ENCODE measurements around the gene COBLL1.
A peak's percentile ranks its signal among the peaks of the same experiment; 100 is the strongest.

The COBLL1 gene

DNA sequence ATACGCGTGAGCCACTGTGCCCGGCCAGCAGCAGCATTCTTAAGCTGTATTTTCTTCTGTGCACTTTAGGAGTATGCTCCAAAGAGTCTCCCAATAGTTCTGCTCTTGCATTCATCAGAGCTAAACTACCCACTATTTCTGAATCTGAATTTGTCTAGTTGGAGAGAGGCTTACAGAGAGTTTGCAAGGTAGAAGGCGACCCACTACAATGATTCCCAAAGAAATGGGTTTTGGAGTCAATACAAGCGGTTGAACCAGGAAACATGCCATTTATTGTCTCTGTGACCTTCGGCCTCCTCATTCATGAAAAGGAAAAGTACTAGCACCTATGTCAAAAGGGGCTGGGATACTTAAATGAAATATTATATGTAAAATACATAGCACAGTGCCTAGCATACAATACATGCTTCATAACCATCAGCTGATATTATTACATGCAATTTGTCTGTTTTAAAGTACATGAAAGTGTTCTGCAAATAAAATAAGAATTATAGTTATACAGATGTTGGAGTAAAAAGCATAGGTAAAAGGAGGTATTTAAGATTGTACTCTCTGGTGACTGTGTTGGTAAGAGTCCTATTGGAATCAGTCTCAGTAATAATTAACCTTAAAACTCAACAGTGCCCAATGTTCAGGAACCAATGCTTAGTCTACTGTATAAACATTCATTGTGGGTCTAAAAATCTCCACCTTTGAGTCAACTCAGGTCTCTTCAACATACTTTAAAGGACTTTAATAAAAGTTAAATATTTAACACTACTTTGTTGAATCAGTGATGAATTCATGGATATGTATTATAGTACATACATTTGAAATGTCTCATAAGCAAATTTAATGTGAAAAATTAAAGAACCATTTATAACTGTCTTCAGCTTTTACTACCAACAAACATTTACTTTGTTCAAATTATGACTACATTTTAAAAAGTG, 130.5 kb downstream of the COBLL1 start:
- DNase-seq (ENCODE audit: low spot score), result peak; percentile 97

DNA sequence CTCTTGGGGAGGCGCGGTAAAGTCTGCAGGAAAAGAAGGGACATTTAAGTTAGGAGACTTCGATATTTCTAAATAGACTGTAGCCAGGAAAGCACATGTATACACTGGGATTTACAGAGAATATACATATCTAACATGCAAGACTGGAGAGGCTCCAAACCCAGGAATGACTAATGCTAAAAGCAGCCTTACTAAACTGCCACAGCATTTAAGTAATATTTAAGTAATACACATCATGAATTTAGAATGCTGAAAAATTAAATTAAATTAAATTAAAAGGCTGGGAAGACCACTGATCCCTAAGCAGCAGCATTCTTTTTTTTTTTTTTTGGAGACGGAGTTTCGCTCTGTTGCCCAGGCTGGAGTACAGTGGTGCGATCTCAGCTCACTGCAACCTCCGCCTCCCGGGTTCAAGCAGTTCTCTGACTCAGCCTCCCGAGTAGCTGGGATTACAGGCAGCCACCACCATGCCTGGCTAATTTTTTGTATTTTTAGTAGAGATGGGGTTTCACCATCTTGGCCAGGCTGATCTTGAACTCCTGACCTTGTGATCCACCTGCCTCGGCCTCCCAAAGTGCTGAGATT, 131.3 kb downstream of the COBLL1 start:
- peak; percentile 67 for DNase-seq (ENCODE audit: low spot score)

DNA sequence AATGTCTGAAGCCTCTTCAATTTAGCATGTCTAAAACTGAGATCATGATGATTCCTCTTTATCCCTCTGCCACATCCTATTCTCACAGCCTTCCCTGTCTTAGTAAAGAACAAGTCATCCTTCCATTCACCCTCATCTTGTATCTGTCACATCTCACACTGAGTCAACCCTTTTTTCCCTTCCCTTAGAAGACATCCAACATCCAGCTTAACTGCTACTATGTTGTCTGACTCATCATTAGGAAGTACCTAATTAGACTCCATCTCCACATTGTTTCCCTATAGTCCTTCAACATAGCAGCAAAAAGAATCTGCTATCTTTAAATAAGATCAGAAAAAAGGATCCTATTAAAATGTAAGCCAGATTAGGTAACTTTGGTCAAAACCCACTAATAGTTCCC, 135.1 kb downstream of the COBLL1 start:
- peak; percentile 95 for DNase-seq (ENCODE audit: low spot score)

DNA sequence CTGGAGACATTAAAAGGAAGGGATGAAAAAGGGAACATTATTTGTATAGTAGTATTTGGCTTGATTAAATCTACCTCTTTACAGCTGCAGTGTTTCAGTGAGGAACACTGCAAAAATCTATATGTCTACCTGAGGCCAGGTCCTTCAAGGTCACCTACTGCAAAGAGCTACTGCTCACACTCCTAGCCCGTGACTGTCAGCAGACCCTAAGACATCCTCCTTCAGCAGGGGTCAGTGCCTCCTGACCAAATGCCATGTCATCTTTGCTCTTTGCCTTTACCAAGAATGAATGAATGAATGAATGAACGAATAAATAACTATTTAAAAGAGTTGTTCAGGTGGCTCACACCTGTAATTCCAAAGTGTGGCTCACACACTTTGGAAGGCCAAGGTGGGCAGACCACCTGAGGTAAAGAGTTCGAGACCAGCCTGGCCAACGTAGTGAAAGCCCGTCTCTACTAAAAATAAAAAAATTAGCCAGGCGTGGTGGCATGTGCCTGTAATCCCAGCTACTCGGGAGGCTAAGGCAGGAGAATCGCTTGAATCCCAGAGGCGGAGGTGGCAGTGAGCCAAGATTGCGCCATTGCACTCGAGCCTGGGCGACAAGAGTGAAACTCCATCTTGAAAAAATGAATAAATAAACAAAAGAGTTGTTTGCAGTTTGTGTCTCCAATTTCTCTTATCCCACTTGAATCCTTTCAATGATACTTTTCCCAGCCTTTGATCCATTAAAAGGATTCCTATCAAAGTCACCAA, 136.0 kb downstream of the COBLL1 start:
- DNase-seq (ENCODE audit: low spot score), result no peak

DNA sequence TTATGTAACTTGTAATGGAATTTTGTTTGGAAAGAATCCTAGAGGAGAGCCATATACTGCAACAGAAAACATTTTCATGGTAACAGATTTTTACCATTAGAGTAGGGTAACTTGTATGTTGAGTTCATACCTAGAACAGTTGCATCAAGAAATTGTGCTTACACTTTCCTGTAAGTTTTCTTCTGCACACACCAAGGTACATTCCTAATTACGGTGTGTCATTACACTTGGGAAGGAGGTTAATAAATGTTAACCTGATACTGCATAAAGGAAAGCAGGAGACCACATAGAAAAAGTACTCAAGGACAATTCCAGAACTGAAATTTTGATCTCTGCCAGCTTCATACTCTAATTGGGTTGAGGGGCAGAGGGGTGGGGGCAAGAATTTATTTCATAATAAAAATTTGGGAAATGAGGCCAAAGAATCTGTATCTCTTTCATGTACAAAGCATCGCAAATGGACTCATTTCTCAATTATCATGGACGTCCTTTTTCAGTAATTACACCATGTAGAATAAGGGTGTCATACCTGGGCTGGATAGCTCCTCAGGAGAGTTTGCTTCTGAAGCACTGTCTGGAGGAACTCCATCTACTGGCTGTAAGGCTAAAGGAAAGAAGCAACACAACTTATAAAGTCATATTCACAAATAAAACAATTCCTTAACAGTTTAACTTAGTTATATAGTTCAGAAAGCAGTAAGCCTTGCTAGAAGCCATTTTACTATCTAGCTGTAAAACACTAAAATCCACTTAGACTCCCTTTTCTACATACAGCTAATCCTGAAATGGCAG, 137.5 kb downstream of the COBLL1 start:
- no peak for DNase-seq (ENCODE audit: low spot score)

DNA sequence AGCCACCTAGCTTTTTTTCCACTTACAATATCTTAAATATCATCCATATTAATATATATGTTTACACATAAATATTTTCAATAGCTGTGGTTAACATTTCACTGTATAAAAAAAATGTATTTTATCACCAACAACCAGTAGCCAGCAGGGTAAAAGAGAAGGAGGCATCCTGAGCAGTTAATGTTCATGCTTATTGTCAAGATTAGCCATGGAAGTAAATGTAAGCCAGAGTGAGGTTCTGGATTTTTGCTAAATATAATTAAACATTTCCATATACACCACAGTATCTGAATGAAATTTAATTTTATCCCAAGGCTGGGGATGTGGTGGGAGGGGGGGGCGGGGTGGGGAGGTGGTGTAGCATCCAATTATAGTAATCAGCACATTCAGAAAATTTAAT, 140.1 kb downstream of the COBLL1 start:
- DNase-seq (ENCODE audit: low spot score), result no peak

DNA sequence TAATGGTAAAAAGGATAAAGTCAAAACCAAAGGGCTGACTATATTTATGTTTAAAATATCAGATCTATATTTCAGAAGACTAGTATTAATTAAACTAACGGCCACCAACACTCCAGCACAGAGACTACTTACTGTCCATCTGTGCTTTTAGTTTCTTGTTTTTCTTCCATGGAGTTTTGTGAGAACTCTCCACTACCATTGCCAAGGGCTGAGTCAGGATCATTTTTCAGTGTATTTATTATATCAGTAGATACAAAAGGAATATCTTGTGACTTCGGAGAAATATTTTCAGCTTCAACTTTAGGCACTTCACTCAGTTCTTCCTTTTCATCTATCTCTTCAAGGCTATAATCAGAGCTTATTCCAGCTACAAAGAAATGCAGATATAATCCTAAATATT, 141.2 kb downstream of the COBLL1 start:
- no peak for DNase-seq (ENCODE audit: low spot score)

DNA sequence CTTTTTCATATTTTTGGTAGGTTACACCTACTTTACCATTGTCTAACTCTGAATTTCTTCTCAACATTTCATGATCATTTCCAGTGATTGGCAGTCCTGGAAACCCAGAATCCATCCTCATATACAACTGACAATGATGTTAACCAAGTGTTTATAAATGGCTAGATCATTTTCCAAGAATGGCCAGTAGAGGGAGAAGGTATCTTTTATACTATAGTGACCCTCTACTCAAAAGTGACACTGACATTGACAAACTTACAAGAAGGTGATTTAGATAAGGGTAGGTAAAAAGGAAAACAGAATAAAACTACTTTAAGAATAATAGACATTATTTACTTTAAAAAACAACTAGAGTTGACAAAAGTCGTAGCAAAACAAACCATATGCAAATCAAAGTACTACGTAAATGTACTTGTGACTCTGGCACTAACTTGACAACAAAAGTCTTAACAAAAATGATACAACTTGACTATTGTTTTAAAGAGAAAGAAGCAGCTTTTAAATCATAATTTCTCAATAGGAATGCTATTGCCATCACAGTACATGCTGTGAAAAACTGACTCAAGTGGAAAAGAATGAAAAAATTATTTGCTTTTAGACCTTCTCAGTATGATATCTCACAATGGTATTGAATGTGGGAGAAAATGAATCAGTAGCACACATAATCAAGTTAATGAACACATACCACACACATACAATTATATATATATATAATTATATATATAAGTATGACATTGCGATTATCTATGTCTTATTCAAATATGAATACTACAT, 143.7 kb downstream of the COBLL1 start:
- peak; percentile 37 for DNase-seq (ENCODE audit: low spot score)

DNA sequence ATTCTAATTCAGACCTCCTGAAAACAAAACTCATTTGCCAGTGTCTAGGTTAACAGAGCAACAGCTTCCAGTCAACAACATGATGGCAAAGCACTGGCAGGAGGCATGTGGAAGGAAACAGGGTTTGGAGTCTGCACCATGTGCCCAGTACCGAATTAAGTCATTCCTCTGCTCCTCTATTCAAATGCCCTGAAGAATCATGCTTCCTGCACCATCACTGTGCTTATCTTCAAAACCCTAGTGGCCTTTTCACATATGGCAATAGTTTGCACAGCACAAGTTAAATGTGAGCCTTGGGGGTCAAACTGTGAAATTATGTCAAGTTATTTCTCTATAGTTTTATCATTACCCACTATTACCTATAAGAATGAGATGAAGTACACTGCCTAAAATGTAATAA, 145.0 kb downstream of the COBLL1 start:
- DNase-seq (ENCODE audit: low spot score), result no peak

DNA sequence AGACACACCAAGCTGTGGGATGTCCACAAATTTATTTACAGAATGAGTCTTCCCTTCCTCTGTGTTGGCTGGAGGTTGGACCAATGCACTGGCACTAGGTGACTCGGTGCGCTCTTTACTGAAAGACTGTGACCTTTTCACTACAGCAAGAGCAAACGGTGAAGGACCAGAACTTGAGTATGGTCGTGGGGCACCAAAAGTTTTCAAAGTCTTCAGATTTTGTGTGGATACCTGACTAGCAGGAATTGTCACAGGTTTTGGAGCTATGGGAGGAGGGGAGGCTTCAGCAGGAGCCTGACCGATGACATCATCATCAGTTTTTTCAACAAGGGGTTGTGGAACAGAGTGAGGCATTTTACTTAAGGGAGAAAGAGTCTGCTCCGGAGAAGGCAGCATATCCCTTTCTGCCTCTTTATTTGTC, 147.3 kb downstream of the COBLL1 start:
- DNase-seq (ENCODE audit: low spot score), result no peak

DNA sequence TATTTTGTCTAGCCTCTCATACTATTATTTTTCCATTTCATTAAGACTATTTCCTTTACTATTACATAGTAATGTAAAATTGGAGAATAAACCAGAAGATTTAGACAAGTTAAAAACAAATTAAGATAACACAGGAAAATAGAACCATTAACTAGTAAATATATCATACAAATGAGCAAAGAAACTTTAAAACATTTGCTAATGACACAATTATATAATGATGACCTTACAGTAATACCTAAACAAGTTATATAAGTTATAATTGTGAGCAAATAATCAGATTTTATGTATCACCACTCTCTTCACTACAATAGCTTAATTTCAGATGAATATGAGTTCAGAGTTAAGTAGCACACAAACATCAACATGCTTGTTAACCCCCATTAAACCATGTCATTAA, 147.8 kb downstream of the COBLL1 start:
- DNase-seq (ENCODE audit: low spot score), result no peak

DNA sequence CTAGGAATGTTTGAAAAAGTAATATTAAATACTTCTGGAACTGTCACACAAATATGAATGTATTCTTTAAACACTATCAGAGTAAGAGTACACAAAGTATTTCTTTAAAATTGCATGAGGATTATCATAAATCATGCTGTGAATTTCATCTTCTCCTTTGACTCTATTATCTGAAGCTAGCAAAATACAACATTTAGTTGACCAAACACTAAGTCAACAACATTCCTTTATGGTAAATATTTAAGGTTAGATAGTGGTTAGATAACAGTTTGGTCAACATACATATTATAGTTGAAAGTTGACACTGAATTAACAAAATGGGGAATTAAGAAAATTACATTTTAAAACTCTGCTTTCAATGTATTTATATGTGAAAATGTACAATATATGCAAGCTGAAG, 148.2 kb downstream of the COBLL1 start:
- DNase-seq (ENCODE audit: low spot score), result no peak

DNA sequence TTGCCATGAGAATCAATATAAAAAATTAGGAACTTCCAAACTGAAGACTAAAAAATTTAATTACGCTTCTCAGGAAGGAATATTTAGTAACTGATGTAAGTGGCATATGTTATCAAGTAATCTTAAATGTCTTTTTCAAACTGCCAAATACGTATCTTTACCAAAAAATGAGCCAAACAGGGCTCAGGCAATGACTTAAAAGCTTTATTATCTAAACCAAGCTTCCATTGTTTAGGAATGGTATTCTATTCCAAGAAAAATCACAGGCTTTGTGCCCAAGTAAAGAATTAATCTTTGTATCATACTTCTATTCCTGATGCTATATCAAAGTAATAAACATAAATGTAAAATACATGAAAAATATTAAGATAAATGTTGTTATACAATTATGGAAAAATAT, 148.7 kb downstream of the COBLL1 start:
- DNase-seq (ENCODE audit: low spot score), result no peak

DNA sequence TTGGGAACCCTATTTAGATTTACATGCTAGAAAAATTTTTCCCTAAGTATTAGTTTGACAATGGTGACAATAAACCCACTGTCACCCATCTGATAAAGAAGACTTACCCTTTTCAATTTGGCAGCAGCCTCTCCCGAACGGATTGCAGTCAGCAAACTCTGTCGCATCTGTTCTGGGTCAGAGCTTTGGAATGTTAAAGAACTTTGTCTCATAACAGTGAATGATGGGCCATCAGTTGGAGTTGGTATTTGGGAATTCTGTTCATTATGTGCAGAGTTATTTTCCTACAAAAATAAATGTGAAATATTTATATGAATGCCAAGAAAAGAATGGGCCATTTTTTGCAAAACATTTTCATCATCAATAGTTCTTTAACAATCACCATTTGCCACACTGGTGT, 149.5 kb downstream of the COBLL1 start:
- no peak for DNase-seq (ENCODE audit: low spot score)

DNA sequence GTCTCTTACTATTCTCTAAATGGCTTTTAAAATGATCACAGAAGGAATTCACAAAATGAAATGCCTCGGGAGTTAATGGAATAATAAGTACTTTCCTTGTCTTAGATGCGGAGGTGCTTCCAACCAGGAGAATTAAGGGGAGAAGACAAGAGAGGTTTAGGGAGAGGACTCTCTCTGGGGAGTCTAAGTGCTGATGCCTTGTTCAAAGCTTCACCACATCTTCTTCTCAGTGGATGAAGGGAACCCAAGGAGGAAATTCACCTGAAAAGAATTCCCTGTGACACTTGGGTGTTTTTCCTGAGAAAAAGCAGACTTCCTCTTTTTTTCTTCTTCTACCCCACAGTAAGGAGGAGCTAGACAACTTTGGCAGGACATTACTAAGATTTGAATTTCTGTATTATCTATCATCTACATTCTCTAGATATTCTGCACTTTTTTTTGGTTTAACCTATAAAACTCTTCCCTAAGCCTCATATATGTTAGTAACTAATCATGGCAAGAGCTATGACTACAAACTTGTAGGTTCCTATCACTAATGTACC, 150.2 kb downstream of the COBLL1 start:
- DNase-seq (ENCODE audit: low spot score), result no peak

DNA sequence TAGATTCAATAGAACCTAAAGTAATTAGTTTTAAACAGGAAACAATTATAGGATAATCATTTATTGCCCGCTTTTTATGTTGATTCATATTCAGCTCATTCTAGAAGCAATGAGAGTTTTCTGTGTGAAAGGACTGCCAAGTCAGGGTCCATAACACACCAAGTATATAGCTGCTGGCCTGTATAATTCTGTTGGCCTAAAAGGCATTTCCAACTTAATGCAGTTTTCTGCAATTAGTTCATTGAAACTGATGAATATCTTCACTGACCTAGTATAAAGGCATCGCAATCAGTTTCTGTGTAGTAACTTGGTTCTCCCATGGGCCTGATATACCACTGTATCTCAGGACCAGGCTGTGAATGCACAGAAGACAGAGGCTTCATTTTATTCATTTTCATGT, 151.3 kb downstream of the COBLL1 start:
- DNase-seq (ENCODE audit: low spot score), result no peak

DNA sequence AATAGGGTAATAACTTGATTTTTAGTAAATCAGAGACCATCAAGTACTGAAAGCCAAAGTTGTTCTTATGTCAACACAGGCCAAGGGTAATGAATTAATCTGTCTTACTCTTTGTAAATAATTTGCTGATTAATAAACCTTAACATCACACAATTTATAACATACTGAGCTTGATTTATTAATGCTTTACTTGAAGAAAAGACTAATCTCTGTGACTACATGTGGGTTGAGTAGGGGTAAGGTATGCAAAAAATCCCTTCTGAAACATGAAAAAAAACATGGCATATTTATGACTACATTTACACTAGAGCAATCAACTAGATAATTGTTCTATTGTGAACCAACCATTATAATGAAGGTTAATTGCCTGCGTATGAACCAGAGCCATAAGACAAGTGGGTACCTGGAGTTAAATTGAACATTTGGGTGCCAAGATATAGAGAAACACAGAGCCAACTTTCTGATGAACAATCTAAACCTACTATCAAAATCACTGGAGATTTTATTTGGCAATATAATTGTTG, 152.7 kb downstream of the COBLL1 start:
- DNase-seq (ENCODE audit: low spot score), result no peak

DNA sequence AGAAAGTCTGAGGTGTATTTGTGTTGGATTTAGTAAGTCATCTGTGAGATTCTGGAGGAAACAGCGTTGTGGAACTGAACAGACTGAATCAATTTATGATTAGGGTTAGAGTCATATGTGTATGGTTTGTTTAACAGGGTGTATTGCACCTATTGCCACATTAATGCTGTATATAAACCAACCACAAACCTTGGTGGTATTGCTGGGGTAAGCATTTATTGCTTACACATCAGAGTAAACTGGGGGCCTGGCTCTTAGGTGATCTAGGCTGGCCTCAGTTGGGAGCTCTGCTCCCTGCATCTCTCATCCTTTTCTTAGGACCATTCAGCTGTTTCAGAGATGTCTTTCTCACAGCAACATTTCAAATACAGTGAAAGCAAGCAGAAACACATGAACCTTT, 160.6 kb downstream of the COBLL1 start:
- no peak for DNase-seq (ENCODE audit: low spot score)

DNA sequence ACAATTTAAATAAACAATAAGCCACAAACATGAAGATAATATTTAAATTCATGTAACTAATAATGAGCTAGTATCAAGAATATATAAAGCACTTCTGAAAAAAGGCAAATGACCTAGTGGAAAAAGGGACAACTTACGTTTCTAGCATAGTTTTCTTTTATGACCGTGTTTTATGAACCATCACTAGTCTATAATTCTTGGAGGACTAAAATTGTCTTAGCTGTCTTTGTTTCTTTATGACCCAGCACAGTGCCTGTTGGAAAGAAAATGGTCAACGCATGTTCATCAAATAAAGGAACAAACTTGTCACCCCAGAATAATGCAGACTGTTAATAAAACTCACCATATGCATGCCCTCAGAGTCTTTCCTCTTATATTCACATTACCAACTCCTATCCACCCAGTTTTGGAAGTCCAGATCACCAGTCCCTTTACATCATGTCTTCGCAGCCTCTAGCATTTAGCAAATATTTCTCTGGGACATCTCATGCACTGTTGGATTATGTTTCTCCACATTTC, 162.9 kb downstream of the COBLL1 start:
- DNase-seq (ENCODE audit: low spot score), result no peak

DNA sequence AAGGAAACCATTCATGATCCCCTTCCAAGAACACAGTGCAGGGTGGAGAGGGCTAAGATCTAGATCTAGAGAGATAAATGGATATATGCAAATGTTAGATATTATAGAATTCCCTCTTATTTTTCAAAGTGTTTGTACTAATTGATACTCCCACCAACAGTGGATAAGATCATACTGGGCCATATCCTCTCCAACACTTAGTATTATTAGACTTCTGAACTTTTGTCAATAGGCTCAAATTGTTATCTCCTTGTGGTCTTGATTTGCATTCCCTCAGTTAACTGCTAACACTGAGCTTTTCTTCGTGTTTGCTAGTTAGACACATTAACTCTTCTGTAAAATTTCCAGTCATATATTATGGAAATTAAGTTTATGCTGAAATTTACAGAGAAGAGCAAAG, 163.9 kb downstream of the COBLL1 start:
- DNase-seq (ENCODE audit: low spot score), result no peak

DNA sequence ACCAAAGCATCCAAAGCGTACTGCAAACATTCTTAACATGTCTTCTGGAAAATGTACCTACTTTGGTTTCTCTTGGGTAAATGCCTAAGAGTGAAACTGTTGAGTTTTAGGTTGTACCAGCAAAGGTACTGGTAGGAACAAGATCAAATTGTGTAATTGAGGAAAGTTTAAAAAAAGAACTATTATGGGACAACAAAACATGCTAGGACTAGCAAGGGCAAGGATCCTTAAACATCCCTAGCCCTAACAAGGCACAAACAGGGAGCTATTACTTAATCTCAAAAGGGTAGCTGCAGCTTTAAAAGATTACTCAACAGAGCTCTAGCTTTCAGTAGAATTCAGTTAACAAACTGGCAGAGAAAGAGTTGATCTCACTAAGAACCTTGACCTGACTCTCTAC, 164.4 kb downstream of the COBLL1 start:
- DNase-seq (ENCODE audit: low spot score), result no peak
